Mesenchymal stem cell (in vitro differentiated cells and primary cell): ENCODE measurements around the gene CTNNA1.

Source experiments
- DNase-seq: peaks from one replicate; pipeline ENCODE4 v3.0.0-alpha.2; 2013
- H2AFZ ChIP-seq: one replicate; pipeline ENCODE4 v1.6.1; 2013; ENCODE audit warnings: low read depth, mild to moderate bottlenecking, control low read depth, inconsistent platforms, low read length, moderate library complexity
- H2AK5ac ChIP-seq: 2 replicates; pipeline ENCODE4 v1.6.1; 2013; ENCODE audit warnings: low read length, moderate library complexity, mild to moderate bottlenecking, inconsistent platforms; ENCODE audit not compliant: severe bottlenecking
- H2BK120ac ChIP-seq: one replicate; pipeline ENCODE4 v1.6.1; 2013; ENCODE audit warnings: low read depth, mild to moderate bottlenecking, inconsistent platforms, low read length, moderate library complexity
- H2BK12ac ChIP-seq, 2 experiments: one replicate each; pipeline ENCODE4 v1.6.1; 2013; ENCODE audit warnings: inconsistent platforms in 2 of 2, low read length in 2 of 2, mild to moderate bottlenecking in 2 of 2, moderate library complexity in 2 of 2, control low read depth in 1 of 2
- H2BK15ac ChIP-seq: one replicate; pipeline ENCODE4 v1.6.1; 2013; ENCODE audit warnings: mild to moderate bottlenecking, low read depth, inconsistent platforms; ENCODE audit not compliant: poor library complexity, severe bottlenecking
- H2BK5ac ChIP-seq: 2 replicates; pipeline ENCODE4 v1.6.1; 2013; ENCODE audit warnings: low read depth, mild to moderate bottlenecking, low read length, control low read depth, inconsistent platforms; ENCODE audit not compliant: poor library complexity, severe bottlenecking
- H3K14ac ChIP-seq, 2 experiments: one replicate each; pipeline ENCODE4 v1.6.1; 2013; ENCODE audit warnings: inconsistent platforms in 2 of 2, low read length in 2 of 2, control low read depth in 1 of 2, mild to moderate bottlenecking in 1 of 2, moderate library complexity in 1 of 2
- H3K18ac ChIP-seq, 2 experiments: one replicate each; pipeline ENCODE4 v1.6.1; 2013; ENCODE audit warnings: inconsistent platforms in 2 of 2, low read length in 2 of 2, control low read depth in 1 of 2, low read depth in 1 of 2, mild to moderate bottlenecking in 1 of 2
- H3K23ac ChIP-seq, 2 experiments: one replicate each; pipeline ENCODE4 v1.6.1; 2013; ENCODE audit warnings: inconsistent platforms in 2 of 2, low read length in 2 of 2, mild to moderate bottlenecking in 2 of 2, moderate library complexity in 2 of 2, control low read depth in 1 of 2
- H3K27ac ChIP-seq: 2 replicates; pipeline ENCODE4 v1.5.1; 2013; ENCODE audit warnings: mild to moderate bottlenecking, moderate library complexity, low read length, control low read depth, inconsistent platforms; ENCODE audit not compliant: poor library complexity, severe bottlenecking
- H3K27me3 ChIP-seq, 2 experiments: 2 replicates each; pipeline versions ENCODE4 v1.6.1 to v1.7.0; 2013; ENCODE audit warnings: low read length in 2 of 2, mild to moderate bottlenecking in 2 of 2, moderate library complexity in 2 of 2, control low read depth in 1 of 2, inconsistent platforms in 1 of 2; ENCODE audit not compliant: control insufficient read depth in 1 of 2, insufficient read depth in 1 of 2
- H3K36me3 ChIP-seq, 2 experiments: 2 replicates each; pipeline versions ENCODE4 v1.6.1 to v1.7.0; 2013; ENCODE audit warnings: low read length in 2 of 2, control low read depth in 1 of 2, inconsistent platforms in 1 of 2, low read depth in 1 of 2, mild to moderate bottlenecking in 1 of 2; ENCODE audit not compliant: insufficient read depth in 2 of 2, control insufficient read depth in 1 of 2
- H3K4ac ChIP-seq, 2 experiments: one replicate each; pipeline ENCODE4 v1.6.1; 2013; ENCODE audit warnings: inconsistent platforms in 2 of 2, low read length in 2 of 2, mild to moderate bottlenecking in 2 of 2, moderate library complexity in 2 of 2, control low read depth in 1 of 2, low read depth in 1 of 2
- H3K4me1 ChIP-seq: 2 replicates; pipeline ENCODE4 v1.6.1; 2013; ENCODE audit warnings: low read depth, low read length, control low read depth; ENCODE audit not compliant: control insufficient read depth, insufficient read depth
- H3K4me2 ChIP-seq: 2 replicates; pipeline ENCODE4 v1.6.1; 2013; ENCODE audit warnings: low read length, mild to moderate bottlenecking, inconsistent platforms; ENCODE audit not compliant: poor library complexity, severe bottlenecking
- H3K4me3 ChIP-seq, 2 experiments: 2 replicates each; pipeline versions ENCODE4 v1.5.1 to v1.7.0; 2013; ENCODE audit warnings: low read length in 2 of 2, mild to moderate bottlenecking in 2 of 2, control low read depth in 1 of 2, low read depth in 1 of 2; ENCODE audit not compliant: insufficient read depth in 1 of 2
- H3K79me1 ChIP-seq: replicated peaks from 2 replicates; pipeline ENCODE4 v1.6.1; 2013; ENCODE audit warnings: mild to moderate bottlenecking, control low read depth, low read length, inconsistent platforms; ENCODE audit not compliant: poor library complexity, severe bottlenecking
- H3K9ac ChIP-seq: 2 replicates; pipeline ENCODE4 v1.7.0; 2013; ENCODE audit warnings: mild to moderate bottlenecking, low read length, moderate library complexity
- H3K9me3 ChIP-seq: 2 replicates; pipeline ENCODE4 v1.7.0; 2013; ENCODE audit warnings: mild to moderate bottlenecking, low read length; ENCODE audit not compliant: control insufficient read depth
- H4K8ac ChIP-seq: one replicate; pipeline ENCODE4 v1.6.1; 2013; ENCODE audit warnings: inconsistent platforms, mild to moderate bottlenecking, low read length, moderate library complexity
- H4K91ac ChIP-seq: one replicate; pipeline ENCODE4 v1.6.1; 2013; ENCODE audit warnings: mild to moderate bottlenecking, low read length, inconsistent platforms
- WGBS: methylation state at CpG from one replicate; pipeline ENCODE4 v1.1.7; 2013; ENCODE audit warnings: mixed read lengths; 5-methylcytosine and 5-hydroxymethylcytosine counted together

Gene CTNNA1

DNA sequence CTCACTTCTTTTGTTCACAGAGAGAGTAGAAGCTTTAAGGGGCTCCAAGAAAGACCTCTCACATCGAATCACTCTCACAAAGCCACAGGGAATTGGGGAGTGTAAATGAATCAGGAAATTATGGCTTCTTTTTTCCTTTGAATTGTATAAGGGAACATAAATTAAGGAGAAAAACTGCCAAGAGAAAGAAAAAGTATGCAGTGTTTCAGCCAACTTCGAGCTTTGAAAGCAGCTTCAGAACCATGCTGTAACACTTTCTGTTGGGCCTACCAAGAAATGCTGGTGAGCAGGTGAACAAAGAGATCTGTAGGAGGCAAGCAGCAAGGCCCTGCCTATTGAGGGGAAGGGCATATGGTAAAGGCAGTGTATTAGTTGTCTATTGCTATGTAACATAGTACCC lies 33.4 kb upstream of the CTNNA1 start:
- Histone ChIP-seq H3K14ac (no peak overlapping the region), H3K4ac (no peak overlapping the region), H3K4me2 (no peak overlapping the region), H2BK12ac (no peak overlapping the region), H4K91ac (no peak overlapping the region), H3K36me3 (no peaks in the 10 kb centered on the region), H3K79me1 (no peaks in the 10 kb centered on the region), H2BK5ac (no peak overlapping the region), H3K23ac (no peak overlapping the region), H4K8ac (no peak overlapping the region), H2AK5ac (no peak overlapping the region), H3K4me3 (no peak overlapping the region), H3K27me3 (peaks cover 0 to 12% of the 10 kb centered on the region in 2 experiments), H2BK15ac (no peak overlapping the region), H2BK120ac (no peak overlapping the region), H3K18ac (no peak overlapping the region), H3K9me3 (no peaks in the 10 kb centered on the region), H3K27ac (no peak overlapping the region), H3K4me1 (peaks cover 10% of the 10 kb centered on the region), H2AFZ (no peak overlapping the region), H3K9ac (no peak overlapping the region)
- WGBS = 82% methylated on average over 1 of the region's 2 CpGs
- no peak for DNase-seq

DNA sequence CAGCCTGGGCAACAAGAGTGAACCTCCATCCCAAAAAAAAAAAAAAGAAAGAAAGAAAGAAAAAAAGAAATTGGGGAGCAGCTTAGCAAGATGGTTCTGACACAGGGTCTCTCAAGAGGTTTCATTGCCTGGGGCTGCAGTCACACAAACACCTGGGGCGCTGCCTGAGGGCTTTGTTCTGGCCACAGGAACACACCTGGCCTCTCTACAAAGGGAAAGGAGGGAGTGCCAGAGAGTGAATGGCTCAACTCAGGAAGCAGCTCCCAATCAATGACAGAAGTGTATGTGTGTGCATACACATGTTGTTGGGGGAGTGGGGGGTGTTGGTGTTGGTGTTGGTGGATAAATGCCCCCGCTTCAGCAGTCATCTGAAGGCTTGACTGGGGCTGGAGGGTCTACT lies 32.4 kb upstream of the CTNNA1 start:
- H2BK5ac ChIP-seq = no peak overlapping the region
- H3K4me2 ChIP-seq = no peak overlapping the region
- no peaks in the 10 kb centered on the region for H3K9me3 ChIP-seq
- no peak overlapping the region for H3K27ac ChIP-seq
- H3K18ac ChIP-seq = no peak overlapping the region
- no peaks in the 10 kb centered on the region for H3K79me1 ChIP-seq
- no peak overlapping the region for H2AFZ ChIP-seq
- no peak overlapping the region for H4K91ac ChIP-seq
- no peak for DNase-seq
- peaks cover 19% of the 10 kb centered on the region for H3K4me1 ChIP-seq
- no peak overlapping the region for H4K8ac ChIP-seq
- 66% methylated on average over 2 of the region's 2 CpGs for WGBS
- no peak overlapping the region for H3K4ac ChIP-seq
- H3K14ac ChIP-seq = no peak overlapping the region
- H3K27me3 ChIP-seq = peaks cover 0 to 11% of the 10 kb centered on the region in 2 experiments
- H2BK15ac ChIP-seq = no peak overlapping the region
- no peak overlapping the region for H2AK5ac ChIP-seq
- H3K4me3 ChIP-seq = no peak overlapping the region
- H3K9ac ChIP-seq = no peak overlapping the region
- H2BK120ac ChIP-seq = no peak overlapping the region
- no peak overlapping the region for H2BK12ac ChIP-seq
- H3K36me3 ChIP-seq = no peaks in the 10 kb centered on the region
- no peak overlapping the region for H3K23ac ChIP-seq

GRCh38 chr5:138721979-138722378 lies 31.2 kb upstream of the CTNNA1 start:
- H3K23ac ChIP-seq = no peak overlapping the region
- H3K4me3 ChIP-seq = no peak overlapping the region
- 80% methylated on average over 5 of the region's 5 CpGs for WGBS

DNA sequence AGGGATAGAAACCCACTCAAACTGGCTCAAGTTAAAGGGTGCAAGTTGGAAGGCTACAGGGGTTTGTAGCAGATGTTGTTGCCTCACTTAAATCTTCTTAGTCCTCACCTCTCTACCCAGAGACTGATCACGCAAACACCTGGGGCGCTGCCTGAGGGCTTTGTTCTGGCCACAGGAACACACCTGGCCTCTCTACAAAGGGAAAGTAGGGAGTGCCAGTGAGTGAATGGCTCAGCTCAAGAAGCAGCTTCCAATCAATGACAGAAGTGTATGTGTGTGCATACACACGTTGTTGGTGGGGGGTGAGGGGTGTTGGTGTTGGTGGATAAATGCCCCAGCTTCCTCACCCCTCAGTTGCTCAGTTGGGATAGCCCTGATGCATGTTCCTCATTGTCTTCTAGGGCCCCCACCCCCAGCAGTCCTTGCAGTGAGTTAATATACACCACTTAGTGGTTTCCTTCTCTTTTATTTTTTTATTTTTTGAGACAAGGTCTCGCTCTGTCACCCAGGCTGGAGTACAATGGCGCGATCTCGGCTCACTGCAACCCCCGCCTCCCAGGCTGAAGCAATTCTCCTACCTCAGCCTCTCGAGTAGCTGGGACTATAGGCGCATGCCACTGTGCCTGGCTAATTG lies 30.6 kb upstream of the CTNNA1 start:
- Histone ChIP-seq H4K8ac (no peak overlapping the region), H3K27ac (no peak overlapping the region), H2BK120ac (no peak overlapping the region), H2AFZ (no peak overlapping the region), H3K9me3 (no peaks in the 10 kb centered on the region), H3K4me2 (no peak overlapping the region), H3K23ac (no peak overlapping the region), H2BK12ac (no peak overlapping the region), H3K9ac (no peak overlapping the region), H2BK15ac (no peak overlapping the region), H2AK5ac (no peak overlapping the region), H3K4me3 (no peak overlapping the region), H2BK5ac (no peak overlapping the region), H3K4me1 (peaks cover 17% of the 10 kb centered on the region), H4K91ac (no peak overlapping the region), H3K18ac (no peak overlapping the region), H3K4ac (no peak overlapping the region), H3K79me1 (no peaks in the 10 kb centered on the region), H3K27me3 (peaks cover 0 to 11% of the 10 kb centered on the region in 2 experiments), H3K14ac (no peak overlapping the region), H3K36me3 (no peaks in the 10 kb centered on the region)
- WGBS = 92% methylated on average over 9 of the region's 10 CpGs
- DNase-seq = no peak

More at GRCh38 chr5:138721979-138722378, 31.2 kb upstream of the CTNNA1 start:
- Histone ChIP-seq H3K36me3 (no peaks in the 10 kb centered on the region), H4K91ac (no peak overlapping the region), H2AK5ac (no peak overlapping the region), H3K4me1 (peaks cover 17% of the 10 kb centered on the region), H2BK15ac (no peak overlapping the region), H3K9ac (no peak overlapping the region), H3K18ac (no peak overlapping the region), H3K9me3 (no peaks in the 10 kb centered on the region), H3K79me1 (no peaks in the 10 kb centered on the region), H2AFZ (no peak overlapping the region), H3K27ac (no peak overlapping the region), H2BK120ac (no peak overlapping the region), H3K27me3 (peaks cover 0 to 11% of the 10 kb centered on the region in 2 experiments), H3K4ac (no peak overlapping the region), H3K14ac (no peak overlapping the region), H2BK12ac (no peak overlapping the region), H3K4me2 (no peak overlapping the region), H2BK5ac (no peak overlapping the region), H4K8ac (no peak overlapping the region)
- DNase-seq = no peak
